CD4-positive, alpha-beta T cell (primary cell): ENCODE results near the gene ATP5F1D. TPM values are rescaled to one million over a fixed set of nuclear protein-coding genes. Genes with fewer than 3 reads are reported as not detected.

ENCODE experiments used
- ATAC-seq: fragments of 200-7000 bp; cut with Tn5 transposase; one replicate; pipeline ENCODE4 v1.10.0; 2022; ENCODE audit warnings: mild to moderate bottlenecking; ENCODE audit not compliant: poor library complexity
- CTCF ChIA-PET: fragments of 350-600 bp; sonication (Branson Sonifier 250); formaldehyde crosslinking; loops from one replicate; lab custom pipeline; 2021; ENCODE audit warnings: antibody characterized with exemption, inconsistent platforms; lab: Charles Lee
- POLR2A ChIA-PET: fragments of 350-600 bp; sonication (Branson Sonifier 250); formaldehyde crosslinking; loops from one replicate; lab custom pipeline; 2021; ENCODE audit warnings: antibody characterized with exemption, inconsistent platforms; lab: Charles Lee
- DNase-seq, 14 experiments: peaks; one replicate each; pipeline ENCODE4 v3.0.0-alpha.2; 2013 to 2020; ENCODE audit warnings: mixed read lengths in 2 of 14
- H3K27ac ChIP-seq, 2 donors: one replicate each; pipeline versions ENCODE4 v1.5.1 to v1.7.0; 2013; ENCODE audit warnings: low read length in 2 of 2, low read depth in 1 of 2, mild to moderate bottlenecking in 1 of 2
- H3K27me3 ChIP-seq, 2 experiments: 1 replicate in 1 of 2; 2 replicates in 1 of 2; pipeline versions ENCODE4 v1.6.1 to v1.7.0; 2013; ENCODE audit warnings: low read length in 2 of 2, control low read depth in 1 of 2, mild to moderate bottlenecking in 1 of 2, moderate library complexity in 1 of 2; ENCODE audit not compliant: insufficient read depth in 2 of 2, control insufficient read depth in 1 of 2
- H3K36me3 ChIP-seq: one replicate; pipeline ENCODE4 v1.6.1; 2013; ENCODE audit warnings: low read length, control low read depth; ENCODE audit not compliant: insufficient read depth
- H3K4me1 ChIP-seq: one replicate; pipeline ENCODE4 v1.6.1; 2013; ENCODE audit warnings: low read length, control low read depth; ENCODE audit not compliant: insufficient read depth
- H3K4me3 ChIP-seq: one replicate; pipeline ENCODE4 v1.5.1; 2013; ENCODE audit warnings: mild to moderate bottlenecking, low read length, moderate library complexity
- H3K9me3 ChIP-seq, 2 experiments: 1 replicate in 1 of 2; 2 replicates in 1 of 2; pipeline versions ENCODE4 v1.6.1 to v1.7.0; 2013; ENCODE audit warnings: low read length in 2 of 2, mild to moderate bottlenecking in 2 of 2, control low read depth in 1 of 2, moderate library complexity in 1 of 2; ENCODE audit not compliant: control insufficient read depth in 1 of 2, insufficient read depth in 1 of 2
- H3K27ac Mint-ChIP-seq: one replicate; pipeline ENCODE4 v1.8.0; 2020; ENCODE audit warnings: mixed read lengths
- H3K27me3 Mint-ChIP-seq: one replicate; pipeline ENCODE4 v1.8.0; 2021; ENCODE audit warnings: mixed read lengths
- H3K36me3 Mint-ChIP-seq: one replicate; pipeline ENCODE4 v1.8.0; 2021; ENCODE audit warnings: low read depth, mixed read lengths
- H3K4me1 Mint-ChIP-seq: one replicate; pipeline ENCODE4 v1.8.0; 2021; ENCODE audit warnings: low read depth, mixed read lengths
- H3K4me3 Mint-ChIP-seq: one replicate; pipeline ENCODE4 v1.8.0; 2020; ENCODE audit warnings: mild to moderate bottlenecking, mixed read lengths
- H3K9me3 Mint-ChIP-seq: one replicate; pipeline ENCODE4 v1.8.0; 2020; ENCODE audit warnings: mixed read lengths
- CTCF ChIP-seq: fragments of 200-600 bp; IDR thresholded peaks from one replicate; pipeline ENCODE4 v1.8.0; 2022; ENCODE audit warnings: antibody characterized with exemption, mild to moderate bottlenecking
- intact Hi-C, 2 experiments: fragments of 100-400 bp; cut with DNase I in 1 of 2; cut with micrococcal nuclease in 1 of 2; formaldehyde crosslinking; loops; one replicate each; pipeline versions ENCODE4 v1.15.1 to v1.9.0; 2023 to 2025; cut with DNase I, micrococcal nuclease
- total RNA-seq, 174 experiments: library from RNA in 2 of 174; stranded (reverse) in 2 of 174; gene quantifications; one replicate each; pipeline ENCODE4 v1.2.3 and lab custom pipeline; 2021 to 2026

ATP5F1D gene
- total RNA-seq, 2 experiments from 2014 or later = 77.6 to 92.6 TPM

GRCh38 chr19:1258707-1259205 is 17.2 kb downstream of the ATP5F1D start:
- H3K36me3 ChIP-seq = peaks cover 42% of the 10 kb centered on the region

GRCh38 chr19:1259206-1259875 is 17.8 kb downstream of the ATP5F1D start:
- peak overlapping the region; percentile 56 for H3K4me3 ChIP-seq
- H3K27ac Mint-ChIP-seq = peak overlapping the region; percentile 95
- ChIA-PET POLR2A (interaction anchor here (1.5 to 10.3 kb wide), 6 partner anchors 7 to 16 kb away, joined by 4 to 193 read pairs (median 20); partner anchors contain the start of genes CIRBP and FAM174C), CTCF (interaction anchor here (11.0 kb wide), 1 partner anchor 15 kb away, joined by 255 read pairs; no protein-coding TSS in a partner anchor)
- ATAC-seq (peak; percentile 29), DNase-seq (peak in 13 of 14 experiments; percentile 60 to 90 (median 67))
- TF ChIP-seq CTCF = no peak
- H3K9me3 Mint-ChIP-seq = no peaks in the 10 kb centered on the region
- intact Hi-C loops = loop anchor here in 1 of 2 experiments (1.0 kb wide), 2 partner anchors 10 kb away; partner anchors contain the start of gene CIRBP
- no peaks in the 10 kb centered on the region for H3K9me3 ChIP-seq
- H3K4me3 Mint-ChIP-seq = peak overlapping the region; percentile 91
- no peaks in the 10 kb centered on the region for H3K27me3 ChIP-seq
- H3K36me3 ChIP-seq = peaks cover 38% of the 10 kb centered on the region
- H3K4me1 ChIP-seq = peaks cover 88% of the 10 kb centered on the region
- peaks cover 51% of the 10 kb centered on the region for H3K36me3 Mint-ChIP-seq
- H3K4me1 Mint-ChIP-seq = peaks cover 47% of the 10 kb centered on the region
- H3K27me3 Mint-ChIP-seq = no peaks in the 10 kb centered on the region
- peak overlapping the region; percentile 98 to 99 for H3K27ac ChIP-seq

More at GRCh38 chr19:1258707-1259205, 17.2 kb downstream of the ATP5F1D start:
- Mint-ChIP-seq H3K27me3 (no peaks in the 10 kb centered on the region), H3K4me1 (peaks cover 47% of the 10 kb centered on the region), H3K4me3 (peak overlapping the region; percentile 91), H3K27ac (peak overlapping the region; percentile 95), H3K36me3 (peaks cover 51% of the 10 kb centered on the region), H3K9me3 (no peaks in the 10 kb centered on the region)
- POLR2A ChIA-PET = interaction anchor here (1.0 to 7.1 kb wide), 6 partner anchors 7 to 15 kb away, joined by 3 to 117 read pairs (median 6); partner anchors contain the start of gene CIRBP
- Histone ChIP-seq H3K9me3 (no peaks in the 10 kb centered on the region), H3K4me1 (peaks cover 94% of the 10 kb centered on the region), H3K27ac (peak overlapping the region; percentile 98 to 99), H3K27me3 (no peaks in the 10 kb centered on the region), H3K4me3 (peak overlapping the region; percentile 56)
- DNase-seq (no peak), ATAC-seq (peak; percentile 3)
- intact Hi-C loops = loop anchor here in 1 of 2 experiments (1.0 kb wide), 2 partner anchors 9 to 11 kb away; partner anchors contain the start of gene CIRBP
- CTCF ChIA-PET = interaction anchor here (1.5 kb wide), 1 partner anchor 14 kb away, joined by 7 read pairs; no protein-coding TSS in a partner anchor
- no peak for TF ChIP-seq CTCF

GRCh38 chr19:1259876-1260748 is 18.6 kb downstream of the ATP5F1D start:
- peaks cover 85% of the 10 kb centered on the region for H3K4me1 ChIP-seq
- intact Hi-C loops = loop anchor here in 1 of 2 experiments (1.0 kb wide), 2 partner anchors 9 to 11 kb away; partner anchors contain the start of gene CIRBP
- CTCF ChIA-PET = interaction anchor here (1.2 to 11.0 kb wide), 2 partner anchors 16 to 147 kb away, joined by 3 to 255 read pairs; no protein-coding TSS in a partner anchor
- H3K4me3 Mint-ChIP-seq = peak overlapping the region; percentile 92
- H3K9me3 Mint-ChIP-seq = no peaks in the 10 kb centered on the region
- peak overlapping the region; percentile 98 to 99 for H3K27ac ChIP-seq
- POLR2A ChIA-PET = interaction anchor here (1.2 to 10.3 kb wide), 7 partner anchors 7 to 193 kb away, joined by 4 to 193 read pairs (median 13); partner anchors contain the start of genes ARHGAP45, CIRBP and FAM174C
- DNase-seq (peak in 7 of 14 experiments; percentile 38 to 83 (median 52)), ATAC-seq (peak; percentile 5)
- no peak for TF ChIP-seq CTCF
- peaks cover 30% of the 10 kb centered on the region for H3K36me3 ChIP-seq
- peaks cover 43% of the 10 kb centered on the region for H3K36me3 Mint-ChIP-seq
- H3K9me3 ChIP-seq = no peaks in the 10 kb centered on the region
- peak overlapping the region; percentile 56 for H3K4me3 ChIP-seq
- peak overlapping the region; percentile 95 for H3K27ac Mint-ChIP-seq
- H3K4me1 Mint-ChIP-seq = peaks cover 43% of the 10 kb centered on the region
- no peaks in the 10 kb centered on the region for H3K27me3 Mint-ChIP-seq
- no peaks in the 10 kb centered on the region for H3K27me3 ChIP-seq
